ENCODE data around the gene RPS6KA5.
A peak's percentile ranks its signal among the peaks of the same experiment; 100 is the strongest.

The RPS6KA5 gene

DNA sequence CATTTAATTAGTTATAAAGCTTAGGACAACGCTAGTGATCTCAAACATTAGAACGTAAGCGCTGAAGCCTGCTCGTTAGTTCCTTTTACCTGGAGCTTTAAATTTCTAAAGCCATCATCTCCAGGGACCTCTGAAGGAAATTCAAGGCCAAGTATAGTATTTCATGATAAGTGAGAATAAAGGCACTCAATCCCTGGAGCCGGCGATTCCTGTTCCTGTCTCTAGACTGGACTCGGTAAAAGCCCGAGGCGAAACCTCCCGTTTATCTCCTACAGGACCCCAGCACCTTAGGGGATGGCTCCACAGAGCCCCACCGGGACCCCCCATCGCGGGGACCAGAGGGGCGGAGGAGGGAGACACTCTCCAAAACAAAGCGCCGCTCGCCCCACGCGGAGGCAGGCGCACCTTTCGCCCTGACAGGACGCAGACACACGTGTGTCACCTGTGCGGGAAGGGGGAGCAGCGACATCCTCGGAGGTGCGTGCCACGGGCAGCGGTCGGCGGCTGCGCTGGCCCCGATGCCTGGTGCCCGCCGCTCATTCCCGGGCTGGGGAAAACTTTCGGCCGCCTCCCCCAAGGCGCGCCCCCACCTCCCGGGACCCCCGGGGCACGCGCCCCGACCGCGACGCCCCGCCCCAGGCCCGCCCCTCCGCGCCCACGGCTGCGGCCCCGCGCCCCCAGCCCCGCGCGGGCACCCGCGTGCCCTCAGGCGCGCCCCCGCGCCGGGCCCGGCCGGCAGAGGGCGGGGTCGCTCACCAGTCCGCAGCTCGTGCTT lies 678 bp downstream of the RPS6KA5 start:
- WGBS (ENCODE audit: insufficient coverage): under 1% methylated on average over 45 of the region's 72 CpGs
- ChIA-PET POLR2A (interaction anchor here (1.5 kb wide), 1 partner anchor 55 kb away, joined by 4 read pairs; no protein-coding TSS in a partner anchor), CTCF (interaction anchor here (0.7 to 4.4 kb wide), 8 partner anchors 11 to 114 kb away, joined by 3 to 20 read pairs (median 4); partner anchors contain the start of gene DGLUCY)
- Histone ChIP-seq H3K36me3 (ENCODE audit: control insufficient read depth in 4 of 4, insufficient read depth in 4 of 4, low read length in 3 of 4) (peaks cover 0 to 2% (median 0%) of the 10 kb centered on the region in 4 experiments), H3K27ac (ENCODE audit: insufficient read depth in 1 of 2, low read depth in 1 of 2, low read length in 2 of 2, poor library complexity in 1 of 2, severe bottlenecking in 2 of 2) (peak overlapping the region; percentile 89 to 95), H3K4me3 (ENCODE audit: control insufficient read depth in 1 of 7, extremely low read depth in 1 of 7, insufficient read depth in 4 of 7, low read depth in 2 of 7, low read length in 6 of 7) (peak overlapping the region; percentile 80 to 100 (median 92)), H3K27me3 (replicated peaks in 2 of 5; ENCODE audit: control insufficient read depth in 4 of 5, insufficient read depth in 5 of 5, low read length in 4 of 5) (no peaks in the 10 kb centered on the region), H3K9me3 (ENCODE audit: control extremely low read depth in 1 of 5, control insufficient read depth in 4 of 5, insufficient read depth in 2 of 5, low read depth in 1 of 5, low read length in 4 of 5) (no peaks in the 10 kb centered on the region), H3K4me1 (ENCODE audit: control extremely low read depth in 1 of 4, control insufficient read depth in 4 of 4, insufficient read depth in 4 of 4, low read length in 3 of 4) (peaks cover 23 to 47% (median 37%) of the 10 kb centered on the region in 4 experiments)
- peak; percentile 11 to 61 (median 38) for DNase-seq

DNA sequence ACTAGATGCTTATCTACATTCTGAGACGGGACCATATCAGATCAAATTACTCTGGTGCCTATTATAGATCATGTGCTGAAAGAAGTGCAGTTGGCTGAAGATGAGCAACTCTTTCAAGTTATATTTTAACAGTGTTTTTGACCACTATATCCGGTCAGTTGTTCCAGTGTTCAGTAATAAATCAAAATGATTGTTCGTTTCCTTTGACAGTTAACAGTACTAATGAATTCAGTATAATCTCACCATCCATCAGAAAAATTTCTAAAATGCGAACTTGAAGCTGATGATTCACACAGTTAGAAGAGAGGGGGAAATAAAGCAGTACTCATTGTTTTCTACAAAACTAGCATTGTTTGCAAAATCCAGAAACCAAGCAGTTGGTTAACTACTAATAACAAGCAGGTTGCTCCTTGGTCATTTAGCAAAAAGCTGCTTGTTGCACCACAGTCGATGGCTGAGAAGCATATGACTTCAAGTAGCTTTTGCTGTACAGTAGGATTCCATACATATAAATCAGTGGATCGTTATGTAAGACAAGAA lies 2.3 kb downstream of the RPS6KA5 start:
- H3K4me3 ChIP-seq (ENCODE audit: control insufficient read depth in 1 of 7, extremely low read depth in 1 of 7, insufficient read depth in 4 of 7, low read depth in 2 of 7, low read length in 6 of 7): peak overlapping the region in 1 of 7 experiments; percentile 30
- H3K9me3 ChIP-seq (ENCODE audit: control extremely low read depth in 1 of 5, control insufficient read depth in 4 of 5, insufficient read depth in 2 of 5, low read depth in 1 of 5, low read length in 4 of 5): no peaks in the 10 kb centered on the region
- POLR2A ChIA-PET: interaction anchor here (1.1 kb wide), 1 partner anchor 266 kb away, joined by 4 read pairs; no protein-coding TSS in a partner anchor

DNA sequence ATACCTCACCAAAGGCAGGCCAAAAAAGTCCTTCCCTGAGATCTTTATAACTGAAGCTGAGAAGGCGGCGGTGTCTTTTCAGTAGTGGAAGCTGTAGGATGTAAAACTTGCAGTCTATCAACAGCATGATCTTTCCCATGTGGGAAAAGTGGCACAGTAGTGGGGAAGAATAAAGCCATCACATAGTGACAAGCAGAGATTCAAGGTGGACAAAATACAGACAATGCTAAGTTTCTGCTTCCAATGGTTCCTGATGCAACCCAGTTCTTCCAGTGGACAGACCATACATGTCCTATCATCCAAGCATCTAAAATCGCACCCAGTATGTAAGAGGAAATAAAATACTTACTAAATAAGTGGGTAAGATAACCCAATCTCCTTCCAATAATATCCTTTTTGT lies 4.1 kb downstream of the RPS6KA5 start:
- no peak overlapping the region for H3K27ac ChIP-seq (ENCODE audit: insufficient read depth in 1 of 2, low read depth in 1 of 2, low read length in 2 of 2, poor library complexity in 1 of 2, severe bottlenecking in 2 of 2)
- DNase-seq: no peak
- 100% methylated on average over 1 of the region's 3 CpGs for WGBS (ENCODE audit: insufficient coverage)
- peaks cover 4 to 22% (median 17%) of the 10 kb centered on the region in 4 experiments for H3K4me1 ChIP-seq (ENCODE audit: control extremely low read depth in 1 of 4, control insufficient read depth in 4 of 4, insufficient read depth in 4 of 4, low read length in 3 of 4)
- H3K36me3 ChIP-seq (ENCODE audit: control insufficient read depth in 4 of 4, insufficient read depth in 4 of 4, low read length in 3 of 4): peaks cover 0 to 2% (median 0%) of the 10 kb centered on the region in 4 experiments
- ChIA-PET POLR2A (no interaction called here), CTCF (interaction anchor here (0.7 to 1.0 kb wide), 2 partner anchors 15 to 16 kb away, joined by 3 read pairs; no protein-coding TSS in a partner anchor)
- H3K27me3 ChIP-seq (replicated peaks in 2 of 5; ENCODE audit: control insufficient read depth in 4 of 5, insufficient read depth in 5 of 5, low read length in 4 of 5): no peaks in the 10 kb centered on the region
- no peak overlapping the region for H3K4me3 ChIP-seq (ENCODE audit: control insufficient read depth in 1 of 7, extremely low read depth in 1 of 7, insufficient read depth in 4 of 7, low read depth in 2 of 7, low read length in 6 of 7)
- H3K9me3 ChIP-seq (ENCODE audit: control extremely low read depth in 1 of 5, control insufficient read depth in 4 of 5, insufficient read depth in 2 of 5, low read depth in 1 of 5, low read length in 4 of 5): no peaks in the 10 kb centered on the region

More for the DNA sequence above, 2.3 kb downstream of the RPS6KA5 start:
- DNase-seq: no peak
- CTCF ChIA-PET: interaction anchor here (0.9 to 4.4 kb wide), 8 partner anchors 9 to 116 kb away, joined by 3 to 20 read pairs (median 4); partner anchors contain the start of gene DGLUCY
- Histone ChIP-seq H3K27ac (ENCODE audit: insufficient read depth in 1 of 2, low read depth in 1 of 2, low read length in 2 of 2, poor library complexity in 1 of 2, severe bottlenecking in 2 of 2) (no peak overlapping the region), H3K4me1 (ENCODE audit: control extremely low read depth in 1 of 4, control insufficient read depth in 4 of 4, insufficient read depth in 4 of 4, low read length in 3 of 4) (peaks cover 18 to 35% (median 28%) of the 10 kb centered on the region in 4 experiments), H3K36me3 (ENCODE audit: control insufficient read depth in 4 of 4, insufficient read depth in 4 of 4, low read length in 3 of 4) (peaks cover 0 to 2% (median 0%) of the 10 kb centered on the region in 4 experiments), H3K27me3 (replicated peaks in 2 of 5; ENCODE audit: control insufficient read depth in 4 of 5, insufficient read depth in 5 of 5, low read length in 4 of 5) (no peaks in the 10 kb centered on the region)
- 67% methylated on average over 2 of the region's 6 CpGs for WGBS (ENCODE audit: insufficient coverage)

DNA sequence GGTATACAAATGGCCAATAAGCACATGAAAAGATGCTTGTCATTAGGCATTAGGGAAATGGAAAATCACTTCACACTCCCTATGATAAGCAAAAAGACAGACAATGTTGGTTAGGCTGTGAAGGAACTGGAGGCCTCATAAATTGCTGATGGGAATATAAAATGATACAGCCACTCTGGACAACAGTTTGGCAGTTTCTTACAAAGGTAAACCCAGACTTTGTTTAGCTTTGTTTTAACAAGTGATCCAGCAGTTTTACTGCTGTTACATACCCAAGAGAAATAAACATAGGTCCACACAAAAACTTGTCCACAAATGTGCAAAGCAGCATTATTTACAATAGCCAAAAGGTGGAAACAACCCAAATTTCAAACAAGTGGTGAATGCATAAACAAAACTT lies 5.4 kb downstream of the RPS6KA5 start:
- CTCF ChIA-PET: interaction anchor here (1.3 kb wide), 1 partner anchor 152 kb away, joined by 4 read pairs; no protein-coding TSS in a partner anchor
- H3K4me1 ChIP-seq (ENCODE audit: control extremely low read depth in 1 of 4, control insufficient read depth in 4 of 4, insufficient read depth in 4 of 4, low read length in 3 of 4): peaks cover 0 to 18% (median 12%) of the 10 kb centered on the region in 4 experiments
- POLR2A ChIA-PET: interaction anchor here (0.6 kb wide), 1 partner anchor 65 kb away, joined by 11 read pairs; no protein-coding TSS in a partner anchor

DNA sequence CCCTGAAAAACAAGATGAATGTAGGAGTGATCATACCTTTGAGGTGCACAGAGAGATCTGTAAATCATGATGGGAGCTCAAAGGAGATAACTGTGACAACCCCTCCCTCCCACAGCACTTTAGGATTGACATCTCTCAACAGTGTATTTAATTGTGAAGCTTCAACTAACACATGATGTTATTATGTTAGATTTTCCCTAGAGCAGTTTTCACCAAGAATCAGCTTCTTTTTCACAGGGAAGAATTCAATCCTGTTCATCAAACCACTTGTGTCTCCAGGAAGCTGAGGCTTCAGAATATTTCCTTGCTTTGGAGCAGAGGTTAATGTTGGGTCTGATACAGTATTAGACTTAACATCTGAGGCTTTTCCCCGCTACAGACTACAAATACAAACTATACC lies 11.8 kb downstream of the RPS6KA5 start:
- WGBS (ENCODE audit: insufficient coverage): no CpG with 5 or more reads among the region's 1 CpG
- peak overlapping the region in 2 of 7 experiments; percentile 13 to 34 for H3K4me3 ChIP-seq (ENCODE audit: control insufficient read depth in 1 of 7, extremely low read depth in 1 of 7, insufficient read depth in 4 of 7, low read depth in 2 of 7, low read length in 6 of 7)
- H3K4me1 ChIP-seq (ENCODE audit: control extremely low read depth in 1 of 4, control insufficient read depth in 4 of 4, insufficient read depth in 4 of 4, low read length in 3 of 4): peaks cover 6 to 15% (median 9%) of the 10 kb centered on the region in 4 experiments
- POLR2A ChIA-PET: no interaction called here
- H3K36me3 ChIP-seq (ENCODE audit: control insufficient read depth in 4 of 4, insufficient read depth in 4 of 4, low read length in 3 of 4): no peaks in the 10 kb centered on the region
- CTCF ChIA-PET: interaction anchor here (0.7 to 2.0 kb wide), 3 partner anchors 10 to 125 kb away, joined by 3 to 10 read pairs (median 6); no protein-coding TSS in a partner anchor
- no peak for DNase-seq
- no peaks in the 10 kb centered on the region for H3K9me3 ChIP-seq (ENCODE audit: control extremely low read depth in 1 of 5, control insufficient read depth in 4 of 5, insufficient read depth in 2 of 5, low read depth in 1 of 5, low read length in 4 of 5)
- H3K27me3 ChIP-seq (replicated peaks in 2 of 5; ENCODE audit: control insufficient read depth in 4 of 5, insufficient read depth in 5 of 5, low read length in 4 of 5): no peaks in the 10 kb centered on the region
- H3K27ac ChIP-seq (ENCODE audit: insufficient read depth in 1 of 2, low read depth in 1 of 2, low read length in 2 of 2, poor library complexity in 1 of 2, severe bottlenecking in 2 of 2): no peak overlapping the region

More for the DNA sequence above, 5.4 kb downstream of the RPS6KA5 start:
- peaks cover 0 to 2% (median 0%) of the 10 kb centered on the region in 4 experiments for H3K36me3 ChIP-seq (ENCODE audit: control insufficient read depth in 4 of 4, insufficient read depth in 4 of 4, low read length in 3 of 4)
- no peaks in the 10 kb centered on the region for H3K9me3 ChIP-seq (ENCODE audit: control extremely low read depth in 1 of 5, control insufficient read depth in 4 of 5, insufficient read depth in 2 of 5, low read depth in 1 of 5, low read length in 4 of 5)
- H3K27ac ChIP-seq (ENCODE audit: insufficient read depth in 1 of 2, low read depth in 1 of 2, low read length in 2 of 2, poor library complexity in 1 of 2, severe bottlenecking in 2 of 2): no peak overlapping the region
- H3K27me3 ChIP-seq (replicated peaks in 2 of 5; ENCODE audit: control insufficient read depth in 4 of 5, insufficient read depth in 5 of 5, low read length in 4 of 5): no peaks in the 10 kb centered on the region
- DNase-seq: no peak
- no peak overlapping the region for H3K4me3 ChIP-seq (ENCODE audit: control insufficient read depth in 1 of 7, extremely low read depth in 1 of 7, insufficient read depth in 4 of 7, low read depth in 2 of 7, low read length in 6 of 7)

DNA sequence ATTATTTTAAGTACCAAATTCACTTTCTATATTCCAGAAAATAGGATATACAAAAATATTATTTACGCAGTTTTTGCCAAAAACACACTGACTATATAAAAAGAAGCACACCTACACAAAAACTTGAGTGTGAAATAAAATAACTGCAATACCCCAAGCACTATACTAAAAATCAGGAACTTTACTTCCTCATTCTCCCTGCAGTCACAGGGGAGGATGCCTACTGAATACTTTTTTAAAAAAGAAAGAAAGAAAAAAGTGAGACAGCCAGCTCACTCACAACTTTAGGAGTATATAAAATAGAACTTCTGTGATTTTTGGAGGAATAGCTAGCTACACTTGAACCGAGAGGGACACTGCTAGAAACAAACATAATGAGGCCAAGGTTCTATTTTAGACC lies 12.2 kb downstream of the RPS6KA5 start:
- Histone ChIP-seq H3K4me1 (ENCODE audit: control extremely low read depth in 1 of 4, control insufficient read depth in 4 of 4, insufficient read depth in 4 of 4, low read length in 3 of 4) (peaks cover 6 to 15% (median 9%) of the 10 kb centered on the region in 4 experiments), H3K9me3 (ENCODE audit: control extremely low read depth in 1 of 5, control insufficient read depth in 4 of 5, insufficient read depth in 2 of 5, low read depth in 1 of 5, low read length in 4 of 5) (no peaks in the 10 kb centered on the region), H3K27ac (ENCODE audit: insufficient read depth in 1 of 2, low read depth in 1 of 2, low read length in 2 of 2, poor library complexity in 1 of 2, severe bottlenecking in 2 of 2) (no peak overlapping the region), H3K4me3 (ENCODE audit: control insufficient read depth in 1 of 7, extremely low read depth in 1 of 7, insufficient read depth in 4 of 7, low read depth in 2 of 7, low read length in 6 of 7) (peak overlapping the region in 2 of 7 experiments; percentile 13 to 34), H3K27me3 (replicated peaks in 2 of 5; ENCODE audit: control insufficient read depth in 4 of 5, insufficient read depth in 5 of 5, low read length in 4 of 5) (no peaks in the 10 kb centered on the region), H3K36me3 (ENCODE audit: control insufficient read depth in 4 of 4, insufficient read depth in 4 of 4, low read length in 3 of 4) (peaks cover 0 to 1% (median 0%) of the 10 kb centered on the region in 4 experiments)
- WGBS (ENCODE audit: insufficient coverage): no CpG with 5 or more reads among the region's 2 CpGs
- DNase-seq: peak in 2 of 3 donors; percentile 53 to 56
- ChIA-PET POLR2A (no interaction called here), CTCF (interaction anchor here (0.7 to 2.0 kb wide), 3 partner anchors 9 to 126 kb away, joined by 3 to 10 read pairs (median 6); no protein-coding TSS in a partner anchor)
